Fibroblast of skin of abdomen (primary cell): ENCODE data around the gene FOXS1.

Source experiments
- DNase-seq: peaks from one replicate; pipeline ENCODE4 v3.0.0-alpha.2; 2013

FOXS1 gene

DNA sequence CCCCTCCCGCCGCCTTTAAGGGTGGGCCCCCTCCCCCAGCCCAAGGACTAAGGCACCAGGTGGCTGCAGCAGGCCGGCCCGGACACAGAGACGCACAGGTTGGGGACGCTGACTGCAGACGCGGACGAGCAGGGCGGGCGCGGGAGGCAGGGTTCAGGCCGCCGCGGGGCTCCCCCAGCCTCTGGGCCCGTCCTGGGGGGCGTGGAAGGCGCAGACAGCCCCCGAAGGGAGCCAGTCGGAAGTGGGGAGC is 15.7 kb upstream of the FOXS1 start:
- DNase-seq = no peak

DNA sequence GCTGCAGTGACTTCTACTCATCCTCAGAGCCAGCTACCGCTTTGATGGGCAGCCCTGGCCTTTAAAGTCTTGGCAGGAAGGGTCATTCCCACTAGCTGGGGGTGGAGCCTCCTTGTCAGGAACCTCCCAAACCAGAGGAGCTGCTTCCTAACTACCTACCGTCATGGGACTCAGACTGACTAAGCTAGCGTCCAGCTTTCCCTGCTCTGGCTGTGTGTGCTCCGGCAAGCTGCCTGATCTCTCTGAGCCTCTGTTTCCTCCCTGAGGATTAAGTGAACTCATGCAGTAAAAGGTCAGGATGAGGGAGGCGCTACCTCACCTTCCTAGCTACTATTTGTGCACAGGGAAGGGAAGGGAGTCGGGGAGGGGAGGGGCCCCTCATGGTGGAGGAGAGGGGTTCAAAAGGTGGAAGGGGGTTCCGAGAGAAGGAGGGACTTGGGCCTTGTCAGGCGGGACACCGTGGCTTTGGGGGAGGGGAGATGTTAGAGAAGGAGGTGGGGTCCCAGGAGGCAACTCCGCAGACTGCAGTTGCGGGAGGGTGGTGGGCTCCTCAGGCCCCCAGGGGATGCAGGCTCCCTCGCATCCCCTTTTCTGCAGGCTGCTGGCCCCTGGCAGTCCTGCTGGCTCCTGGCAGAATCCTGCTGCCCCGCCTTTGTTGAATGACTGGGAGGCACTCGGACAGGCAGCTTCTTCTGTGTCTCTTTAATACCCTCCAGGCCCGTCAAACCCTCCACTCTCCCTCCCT is 15.2 kb upstream of the FOXS1 start:
- DNase-seq = no peak

DNA sequence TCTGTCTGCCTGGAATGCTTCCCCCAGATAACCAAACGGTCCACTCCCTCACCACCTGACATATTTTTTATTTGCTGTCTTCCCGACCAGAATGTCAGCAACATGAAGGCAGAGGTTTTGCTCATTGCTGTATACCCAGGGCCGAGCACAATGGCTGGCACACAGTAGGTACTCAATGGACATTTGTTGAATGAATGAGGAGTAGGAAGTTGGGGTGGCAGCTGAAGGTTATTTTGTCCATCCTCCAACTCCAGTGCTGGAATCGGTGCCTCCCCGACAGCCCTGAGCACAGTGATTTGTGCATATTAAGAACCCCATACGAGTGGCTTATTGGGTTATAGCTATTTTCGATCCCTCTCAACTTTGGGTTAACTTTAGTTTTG is 14.6 kb upstream of the FOXS1 start:
- no peak for DNase-seq

DNA sequence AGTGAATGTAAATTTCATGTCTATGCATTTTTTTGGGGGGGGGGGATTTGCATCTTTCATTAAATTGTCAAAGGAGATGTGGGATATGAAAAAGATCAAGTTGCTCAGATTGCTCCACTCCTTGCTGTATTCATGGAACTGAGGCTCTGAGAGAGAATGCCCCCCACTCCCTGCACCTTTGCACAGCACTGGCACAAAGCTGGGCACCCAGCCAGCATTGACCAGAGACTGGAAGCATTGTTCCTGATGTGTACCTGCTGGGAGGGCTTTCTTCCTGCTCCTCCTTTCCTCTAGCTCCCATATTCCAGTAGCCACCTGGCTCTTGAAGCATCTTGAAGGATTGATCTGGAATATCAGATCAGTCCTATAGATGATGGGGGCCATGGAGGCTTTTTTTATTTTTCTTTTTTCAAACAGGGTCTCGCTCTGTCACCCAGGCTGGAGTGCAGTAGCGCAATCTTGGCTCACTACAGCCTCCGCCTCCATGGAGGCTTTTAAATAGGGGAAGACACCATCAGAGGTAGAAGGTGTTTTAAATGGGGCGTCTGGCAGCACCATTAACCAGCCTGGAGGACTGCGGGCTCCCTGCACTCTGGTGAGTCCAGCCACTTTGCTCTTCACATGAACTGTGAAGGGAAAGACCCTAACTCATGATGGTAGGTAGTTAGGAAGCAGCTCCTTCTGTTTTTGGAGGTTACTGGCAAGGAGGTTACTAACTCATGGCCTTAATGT is 14.0 kb upstream of the FOXS1 start:
- no peak for DNase-seq

DNA sequence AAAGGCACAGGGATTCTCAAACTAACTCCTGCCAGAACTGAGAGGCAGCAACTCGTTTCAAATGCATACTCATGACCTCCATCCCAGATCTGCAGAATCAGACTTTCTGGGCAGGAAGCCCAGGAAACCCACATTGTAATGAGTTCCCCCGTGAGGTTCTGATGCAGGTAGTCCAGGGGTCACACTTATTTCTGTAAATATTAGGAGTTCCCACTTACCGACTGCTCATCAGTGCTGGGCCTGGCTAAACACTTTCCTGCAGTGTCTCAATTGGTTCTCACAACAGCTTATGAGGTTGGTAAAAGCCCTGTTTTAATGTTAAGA is 13.3 kb upstream of the FOXS1 start:
- no peak for DNase-seq

DNA sequence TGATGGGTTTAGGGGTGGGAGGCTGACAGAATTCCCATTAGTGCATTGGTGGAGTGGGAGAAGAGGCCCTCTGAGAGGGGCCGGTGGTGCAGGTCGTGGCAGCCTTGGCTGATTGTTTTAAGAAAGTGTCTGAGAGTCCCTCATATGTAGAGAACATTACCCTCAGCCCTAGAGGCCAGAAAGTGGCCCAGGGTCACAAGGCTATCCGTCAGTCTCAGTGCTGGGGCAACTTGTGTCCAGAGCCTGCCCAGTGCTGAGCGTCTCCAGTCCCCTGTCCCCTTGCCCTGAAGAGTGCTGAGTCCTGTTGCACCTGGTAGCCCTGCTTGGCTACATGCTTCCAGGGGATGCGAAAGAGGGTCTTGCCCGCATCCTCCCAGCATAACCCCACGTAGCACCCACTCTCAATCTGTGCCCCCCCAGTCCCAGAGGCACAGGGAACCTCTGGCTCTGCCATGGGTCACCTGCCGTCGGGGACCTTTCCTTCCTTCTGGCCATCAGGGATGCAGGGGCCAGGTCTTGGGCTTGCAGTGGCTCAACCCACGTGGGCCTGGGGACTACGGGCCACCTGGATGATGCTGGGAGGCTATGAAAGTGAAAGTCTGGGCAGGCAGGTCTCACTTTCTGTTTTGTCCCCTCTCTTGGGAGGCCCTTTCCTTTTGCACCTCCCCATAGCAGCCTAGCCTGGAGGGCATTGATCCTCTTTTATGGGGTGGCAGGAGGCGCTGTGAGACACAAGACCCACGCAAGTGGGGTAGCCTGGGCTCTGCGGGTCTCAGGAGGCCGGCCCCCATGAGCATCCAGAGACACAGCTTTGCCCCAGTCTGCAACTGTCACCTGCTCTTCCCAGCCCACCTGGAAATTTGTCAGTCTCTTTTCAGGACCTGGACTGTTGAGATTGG is 12.7 kb upstream of the FOXS1 start:
- DNase-seq = no peak

DNA sequence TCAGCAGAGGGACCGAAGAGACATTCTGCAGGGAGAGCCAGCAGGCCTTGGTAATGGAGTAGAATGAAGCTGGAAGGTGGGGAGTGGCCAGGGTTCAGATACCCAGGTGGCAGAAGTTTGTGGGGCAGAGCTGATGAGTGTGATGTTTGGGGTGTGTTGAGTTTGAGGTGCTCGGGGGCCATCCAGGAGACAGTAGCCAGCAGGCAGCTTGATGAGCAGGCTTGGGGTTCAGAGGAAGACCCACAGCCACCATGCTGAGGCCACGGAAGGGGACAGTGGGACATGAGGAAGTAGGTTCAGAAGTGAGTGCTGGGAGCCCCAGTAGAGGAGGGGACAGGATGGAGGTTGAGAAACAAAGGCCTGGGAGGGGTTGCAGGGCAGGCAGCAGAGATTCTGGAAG is 11.1 kb upstream of the FOXS1 start:
- DNase-seq = no peak

DNA sequence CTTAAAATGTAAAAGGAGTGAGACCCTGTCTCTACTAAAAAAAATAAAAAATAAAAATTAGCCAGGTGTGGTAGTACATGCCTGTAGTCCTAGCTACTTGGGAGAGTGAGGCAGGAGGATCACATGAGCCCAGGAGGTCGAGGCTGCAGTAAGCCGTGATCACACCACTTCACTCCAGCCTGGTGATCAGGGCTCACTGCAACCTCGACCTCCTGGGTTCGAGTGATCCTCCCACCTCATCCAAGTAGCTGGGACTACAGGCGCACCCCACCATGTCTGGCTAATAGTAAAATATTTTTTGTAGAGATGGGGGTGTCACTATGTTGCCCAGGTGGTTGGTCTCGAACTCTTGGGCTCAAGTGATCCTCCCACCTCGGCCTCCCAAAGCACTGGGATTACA is 8.1 kb upstream of the FOXS1 start:
- DNase-seq = no peak

DNA sequence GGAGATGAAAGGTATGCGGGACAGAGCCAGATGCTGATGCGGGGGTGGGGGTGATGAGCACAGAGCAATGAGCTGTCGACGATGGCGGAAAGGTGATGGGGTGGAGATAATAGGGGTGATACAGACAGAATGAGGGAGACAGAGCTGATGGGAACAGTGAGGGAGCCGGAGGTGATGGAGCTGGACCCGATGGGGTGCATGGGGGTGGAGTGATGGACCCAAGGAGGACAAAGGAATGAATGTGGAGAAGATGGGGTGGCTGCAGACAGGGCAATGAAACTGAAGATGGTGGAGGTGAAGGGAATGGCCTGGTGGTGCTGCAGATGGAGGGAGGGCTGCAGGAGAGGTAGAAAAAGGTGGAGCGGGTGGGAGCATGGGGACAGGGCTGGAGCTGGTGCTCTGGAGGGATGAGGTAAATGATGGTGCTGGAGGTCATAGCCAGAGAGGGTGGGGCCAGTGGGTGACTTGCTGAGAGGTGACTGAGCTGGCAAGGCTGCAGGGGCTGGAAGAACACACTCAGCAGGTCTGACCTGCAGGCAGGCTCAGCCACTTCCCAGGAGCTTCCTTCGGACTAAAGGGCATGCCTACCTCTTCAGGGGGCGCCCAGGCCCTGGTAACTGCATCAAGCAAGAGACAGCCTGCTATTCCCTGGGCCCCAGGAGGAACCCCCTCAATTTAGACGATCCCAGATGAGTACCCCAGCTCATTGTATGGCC is 6.0 kb upstream of the FOXS1 start:
- DNase-seq = no peak

DNA sequence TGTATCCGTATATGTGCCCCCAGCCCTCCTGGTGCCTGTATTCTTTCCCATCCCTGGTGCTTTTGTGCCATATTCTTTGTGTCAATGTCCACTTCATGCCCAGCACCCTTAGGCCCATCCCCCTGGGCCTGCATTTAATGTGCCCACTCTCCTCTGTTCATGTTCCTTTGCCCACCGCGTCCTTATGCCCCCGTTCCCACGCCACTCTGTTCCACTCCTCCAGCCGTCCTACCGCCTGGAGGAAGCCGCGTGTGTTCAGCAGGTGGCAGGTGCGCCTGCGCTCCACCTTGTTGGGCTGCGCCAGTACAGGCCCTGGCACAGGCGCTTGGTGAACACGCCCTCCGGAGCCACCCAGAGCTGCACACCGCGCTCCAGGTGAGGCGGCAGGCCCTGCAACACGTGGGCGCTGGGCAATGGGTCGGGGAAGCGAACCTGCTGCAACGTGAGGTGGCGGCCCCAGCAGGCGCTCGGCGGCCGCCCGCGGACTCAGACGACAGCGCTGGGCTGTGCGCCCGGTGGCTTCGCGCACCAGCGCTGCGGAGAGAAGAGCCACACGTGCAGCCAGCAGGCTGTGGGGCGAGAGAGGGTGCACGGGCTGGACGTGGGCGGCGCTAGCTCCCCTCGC is 4.0 kb upstream of the FOXS1 start:
- no peak for DNase-seq

DNA sequence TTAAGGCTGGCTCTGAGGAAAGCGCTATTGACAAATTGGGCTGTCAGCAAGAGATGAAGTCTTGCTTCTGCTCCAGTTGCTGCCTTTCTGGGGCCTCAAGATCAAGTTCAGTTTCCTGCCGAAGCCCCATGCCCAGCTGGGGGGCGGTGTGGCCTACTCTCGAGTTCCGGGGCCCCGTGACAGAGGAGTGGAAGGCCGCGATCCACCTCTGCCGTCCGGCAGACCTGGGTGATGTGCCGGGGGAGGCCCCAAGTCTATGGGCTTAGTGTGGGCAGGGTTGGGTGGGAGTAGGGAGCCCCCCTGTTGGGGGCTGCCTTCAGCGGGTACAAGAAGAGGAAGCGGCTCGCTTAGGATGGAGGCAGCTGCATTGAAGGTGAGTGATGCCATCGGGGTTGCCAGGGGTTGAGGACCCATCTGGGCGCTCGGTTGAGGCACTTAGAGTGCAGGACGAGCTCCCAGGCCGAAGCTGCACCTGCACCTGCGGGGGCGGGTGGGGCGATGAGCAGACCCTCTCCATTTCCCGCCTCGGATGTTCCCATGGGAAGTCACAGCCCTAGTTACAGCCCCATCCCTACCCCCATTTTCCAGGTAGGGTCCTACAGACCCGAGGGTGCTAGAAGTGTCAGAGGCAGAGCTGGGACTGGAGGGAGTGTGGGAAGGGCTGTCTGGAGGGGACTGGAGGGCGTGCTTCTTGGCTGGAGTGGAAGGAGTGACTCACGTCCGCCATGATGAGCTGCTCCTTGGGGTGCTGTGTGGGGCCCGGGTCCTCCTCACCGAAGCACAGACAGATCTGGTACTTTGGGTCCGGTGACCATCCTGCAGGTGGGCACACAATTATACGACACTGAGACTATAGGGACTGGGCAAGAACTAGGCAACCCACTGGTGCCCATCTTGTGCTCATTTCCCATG is 2.9 kb upstream of the FOXS1 start:
- no peak for DNase-seq

DNA sequence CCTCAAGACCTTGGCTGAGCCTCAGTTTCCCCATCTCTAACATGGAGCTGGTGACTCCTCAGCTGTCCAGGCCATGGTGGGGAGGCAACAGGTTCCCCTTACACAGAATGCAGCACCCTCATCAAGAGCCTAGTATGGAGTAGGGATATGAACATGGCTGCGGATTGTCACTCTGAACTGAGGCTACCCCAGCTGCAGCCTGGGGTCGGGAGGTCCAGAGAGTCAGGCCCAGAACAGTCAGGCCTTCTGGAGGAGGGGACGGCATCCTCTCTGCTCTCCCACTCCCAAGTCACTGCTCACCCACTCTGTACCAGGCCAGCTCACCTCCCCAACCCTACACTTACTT is 1.4 kb upstream of the FOXS1 start:
- no peak for DNase-seq

DNA sequence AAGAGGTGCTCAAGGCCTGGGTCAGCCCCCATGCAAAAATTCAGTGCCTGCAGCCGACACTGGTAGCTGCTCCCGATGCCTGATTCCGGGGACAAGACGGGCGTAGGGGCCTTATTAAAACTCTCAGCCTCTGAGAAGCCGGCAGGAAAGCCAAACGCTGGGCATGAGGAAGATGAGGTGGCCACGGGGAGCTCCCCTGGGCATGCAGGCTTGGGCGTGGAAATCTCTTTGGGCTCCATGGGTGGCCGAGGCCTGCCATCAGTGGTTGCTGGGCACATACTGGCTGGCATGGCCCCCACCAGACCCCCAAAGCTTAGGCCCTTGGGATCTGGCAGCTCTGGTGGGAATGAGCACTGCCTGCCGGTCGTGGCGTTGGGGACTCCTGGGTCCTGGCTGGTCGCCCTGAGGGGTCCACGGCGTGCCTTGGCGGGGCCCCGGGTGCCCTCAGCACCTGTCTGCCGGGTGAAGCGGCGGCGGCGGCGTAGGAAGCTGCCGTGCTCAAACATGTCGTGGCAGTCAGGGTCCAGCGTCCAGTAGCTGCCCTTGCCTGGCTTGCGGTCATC is 586 bp downstream of the FOXS1 start:
- no peak for DNase-seq

DNA sequence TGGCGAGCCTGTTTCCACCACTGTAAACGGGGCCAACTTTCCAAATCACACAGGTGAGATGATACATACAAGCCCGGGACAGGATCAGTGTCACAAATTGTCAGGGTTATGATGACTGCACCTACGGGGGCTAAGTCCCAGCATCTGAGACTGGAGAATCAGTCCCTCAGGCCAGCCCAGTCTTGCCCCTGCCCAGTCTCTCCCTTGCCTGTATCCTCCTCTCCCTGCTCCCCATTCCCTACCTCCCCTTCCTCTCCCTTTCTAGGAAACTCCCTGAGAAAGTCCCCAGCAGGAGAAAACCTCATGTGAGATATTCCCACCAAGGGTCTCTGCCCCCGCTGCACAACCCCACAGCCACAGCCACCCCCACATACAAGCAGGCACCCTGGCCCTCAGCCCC is 1.5 kb downstream of the FOXS1 start:
- no peak for DNase-seq

DNA sequence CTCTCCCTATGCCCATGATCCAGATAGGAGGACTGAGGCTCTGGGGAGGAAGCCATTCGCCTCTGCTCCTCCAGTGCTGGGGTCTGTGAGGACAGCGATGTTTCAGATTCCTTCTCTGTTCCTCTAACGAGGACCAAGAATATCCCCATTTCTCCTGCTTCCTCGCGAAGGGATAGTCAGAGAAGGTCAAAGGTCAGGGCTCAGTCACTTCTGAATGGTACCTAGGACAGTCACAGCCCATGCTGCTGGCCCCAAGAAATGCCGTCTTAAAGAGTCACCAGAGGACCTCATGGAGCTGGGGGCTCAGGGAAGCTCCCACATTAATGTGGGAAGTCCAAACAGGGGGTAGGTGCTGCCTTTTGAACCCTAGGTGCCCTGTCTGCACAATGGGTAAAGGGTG is 2.1 kb downstream of the FOXS1 start:
- no peak for DNase-seq

DNA sequence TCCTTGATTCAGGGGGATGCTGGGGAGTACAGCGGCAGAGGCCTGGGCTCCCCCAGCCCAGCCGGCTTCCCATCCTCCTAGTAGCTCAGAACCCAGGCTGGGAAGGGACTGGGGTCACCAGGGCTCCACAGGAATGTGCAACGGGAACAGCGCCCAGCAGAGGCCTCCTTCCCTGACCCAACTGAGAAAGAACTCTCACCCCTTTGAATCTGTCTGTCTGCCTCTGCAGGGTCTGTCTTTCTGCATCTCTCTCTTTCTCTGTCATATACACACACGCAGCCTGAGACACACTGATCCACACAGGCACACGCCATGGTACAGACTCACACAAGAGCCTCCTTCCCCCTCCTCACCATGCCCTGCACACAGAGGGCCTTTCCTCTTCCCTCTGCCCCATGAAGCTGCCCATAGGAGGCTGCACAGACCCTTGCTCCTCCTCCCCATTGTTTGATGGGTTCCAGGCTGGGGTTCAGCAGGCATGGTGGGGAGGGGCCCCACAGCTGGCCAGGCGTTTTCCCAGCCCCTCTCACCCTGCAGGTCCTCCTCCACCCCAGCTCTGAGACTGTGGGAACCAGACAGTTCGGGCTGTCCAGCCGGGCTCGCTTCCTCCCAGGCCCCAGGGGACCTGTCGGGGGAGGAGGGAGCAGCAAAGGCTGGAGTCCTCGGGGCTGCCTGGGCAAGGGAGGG is 2.8 kb downstream of the FOXS1 start:
- DNase-seq = peak; percentile 65

DNA sequence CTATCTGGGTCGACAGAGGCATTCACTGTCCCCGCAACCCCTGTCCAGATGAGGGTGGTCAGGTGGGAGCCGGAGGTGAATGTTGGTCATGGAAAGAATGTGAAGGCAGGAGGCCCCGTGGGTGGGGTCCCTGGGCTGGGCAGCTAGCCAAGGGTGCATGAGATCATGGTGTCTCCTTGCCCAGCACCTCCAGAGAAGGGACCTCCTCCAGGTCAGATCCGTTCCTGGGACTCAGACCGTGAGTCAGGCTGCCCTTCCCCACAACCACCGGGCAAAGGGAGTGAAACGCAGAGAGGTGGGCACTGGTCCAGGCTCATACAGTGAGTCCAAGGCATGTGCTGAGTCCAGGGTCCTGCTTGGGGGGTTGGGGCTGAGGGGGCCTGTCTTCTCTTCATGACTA is 3.5 kb downstream of the FOXS1 start:
- peak; percentile 68 for DNase-seq

DNA sequence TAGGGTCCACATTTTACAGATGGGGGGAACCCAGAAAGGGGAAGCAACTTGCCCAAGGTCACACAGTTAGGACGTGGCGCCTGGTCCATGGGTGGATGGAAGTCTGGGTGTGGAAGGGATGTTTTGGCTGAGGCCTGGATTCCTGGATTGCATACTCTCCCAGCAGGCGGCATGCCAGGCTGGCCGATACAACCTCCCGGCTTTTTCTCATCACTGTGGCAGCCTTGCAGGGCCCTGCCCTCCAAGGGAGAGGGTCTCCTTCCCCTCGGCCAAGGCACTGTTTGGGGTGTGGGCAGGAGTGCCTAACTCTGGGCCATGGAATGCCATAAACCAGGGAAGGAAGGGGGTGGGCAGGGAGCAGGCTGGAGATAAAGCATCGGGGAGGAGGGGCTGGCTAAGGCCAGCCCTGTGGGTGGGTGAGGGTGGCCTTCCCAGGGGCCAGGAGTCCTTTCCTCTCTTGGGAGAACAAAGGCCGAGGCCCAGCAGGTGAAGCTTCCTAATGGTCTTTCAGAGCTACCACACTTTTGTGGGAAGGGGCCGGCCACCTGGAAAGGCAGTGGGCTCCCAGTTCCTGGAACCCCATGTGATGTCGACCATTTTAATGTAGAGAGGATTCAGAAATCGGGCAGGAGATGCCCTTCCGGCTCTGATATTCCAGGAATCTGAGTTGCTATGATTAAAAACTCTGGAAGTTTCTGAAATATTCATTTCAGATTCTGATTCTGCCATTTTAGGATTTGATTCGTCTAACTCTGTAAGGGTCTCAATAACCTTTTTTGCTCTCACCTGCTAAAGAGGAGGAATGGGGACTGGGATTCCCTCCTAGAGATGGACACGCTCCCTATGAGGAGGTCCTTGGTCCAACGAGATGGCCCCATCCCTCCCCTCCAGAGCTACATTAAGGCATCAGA is 4.2 kb downstream of the FOXS1 start:
- no peak for DNase-seq

DNA sequence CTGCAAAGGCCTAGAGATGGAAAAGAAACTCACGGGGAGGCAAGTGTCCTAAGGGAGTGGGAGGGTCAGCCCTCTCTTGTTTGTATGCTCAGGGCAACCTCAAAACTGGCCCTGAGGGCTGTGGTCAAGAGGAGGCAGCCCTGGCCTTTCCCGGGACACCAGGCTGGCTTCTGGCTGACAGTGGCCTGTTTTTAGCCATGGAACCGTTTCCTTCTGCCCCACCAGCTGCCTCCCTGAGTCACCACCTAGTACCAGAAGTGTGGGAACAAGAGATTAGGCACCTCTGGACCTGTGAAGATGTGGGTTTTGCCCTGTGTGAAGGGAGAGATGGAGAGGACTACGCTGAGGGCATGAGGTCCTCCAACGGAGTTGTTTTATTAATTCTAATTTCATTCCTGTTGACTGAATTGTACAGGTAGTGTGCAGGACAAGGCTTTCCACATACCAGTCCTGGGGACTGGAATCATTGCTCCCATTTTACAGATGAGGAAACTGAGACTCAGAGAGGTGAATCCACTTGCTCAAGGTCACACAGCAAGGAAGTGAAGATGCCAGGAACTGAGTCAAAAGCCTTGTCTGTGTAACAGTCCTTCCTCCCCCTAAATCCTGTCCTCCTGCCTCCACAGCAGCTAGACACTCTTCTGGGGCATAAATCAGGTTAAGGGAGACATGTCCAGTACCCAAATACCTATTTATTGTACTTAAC is 5.5 kb downstream of the FOXS1 start:
- no peak for DNase-seq
